PC-3 (cell line): ENCODE results near the gene CDH26. TPM values are rescaled to one million over a fixed set of nuclear protein-coding genes. Genes with fewer than 3 reads are reported as not detected.

Source experiments
- ATAC-seq: fragments of 200-7000 bp; cut with Tn5 transposase; 2 replicates; pipeline ENCODE4 v1.9.1; 2020; ENCODE audit warnings: mild to moderate bottlenecking, moderate library complexity
- BruUV-seq: library from RNA; stranded (reverse); fragments of 400-500 nt; replicated peaks from 2 replicates; lab custom pipeline; 2021; lab: Mats Ljungman, UMichigan
- CTCF ChIA-PET: fragments of 300-600 bp; sonication (Branson Sonifier 250); formaldehyde crosslinking; loops from one replicate; lab custom pipeline; 2022; ENCODE audit warnings: antibody characterized with exemption; lab: Charles Lee
- POLR2A ChIA-PET: fragments of 300-600 bp; sonication (Branson Sonifier 250); formaldehyde crosslinking; loops from one replicate; lab custom pipeline; 2022; ENCODE audit warnings: antibody characterized with exemption; ENCODE audit not compliant: unreplicated experiment; lab: Charles Lee
- DNase-seq: peaks from one replicate; pipeline ENCODE4 v3.0.0-alpha.2; 2015
- H2AFZ ChIP-seq: fragments of 300-600 bp; sonication (generic); 2 replicates; pipeline ENCODE4 v1.6.0; 2016; ENCODE audit warnings: antibody characterized with exemption, low read length
- H3F3A ChIP-seq: fragments of 300-600 bp; sonication (generic); one replicate; pipeline ENCODE4 v1.6.0; 2017; ENCODE audit warnings: antibody characterized with exemption, low read length, control low read depth, mild to moderate bottlenecking; ENCODE audit not compliant: unreplicated experiment
- H3K27ac ChIP-seq: fragments of 300-600 bp; sonication (generic); 2 replicates; pipeline ENCODE4 v1.5.1; 2016; ENCODE audit warnings: mild to moderate bottlenecking, low read length
- H3K27me3 ChIP-seq: fragments of 300-600 bp; sonication (generic); 2 replicates; pipeline ENCODE4 v1.6.1; 2016; ENCODE audit warnings: low read length, mixed read lengths
- H3K36me3 ChIP-seq: fragments of 300-600 bp; sonication (generic); 2 replicates; pipeline ENCODE4 v1.6.1; 2016; ENCODE audit warnings: low read depth, mixed run types, low read length, mixed read lengths
- H3K4me1 ChIP-seq: fragments of 300-600 bp; sonication (generic); 2 replicates; pipeline ENCODE4 v1.5.1; 2016; ENCODE audit warnings: low read length; ENCODE audit not compliant: insufficient read depth
- H3K4me2 ChIP-seq: fragments of 300-600 bp; sonication (generic); 2 replicates; pipeline ENCODE4 v1.6.0; 2016; ENCODE audit warnings: low read length
- H3K4me3 ChIP-seq: fragments of 300-600 bp; sonication (generic); 2 replicates; pipeline ENCODE4 v1.5.1; 2016; ENCODE audit warnings: mild to moderate bottlenecking, low read length, mixed read lengths
- H3K79me2 ChIP-seq: fragments of 300-600 bp; sonication (generic); 2 replicates; pipeline ENCODE4 v1.6.1; 2017; ENCODE audit warnings: low read length, mixed read lengths
- H3K9ac ChIP-seq: fragments of 300-600 bp; sonication (generic); 2 replicates; pipeline ENCODE4 v1.6.0; 2016; ENCODE audit warnings: mild to moderate bottlenecking, low read length
- H3K9me2 ChIP-seq: fragments of 300-600 bp; sonication (generic); replicated peaks from 2 replicates; pipeline ENCODE4 v1.6.1; 2016; ENCODE audit warnings: mixed run types, low read length, mixed read lengths
- H3K9me3 ChIP-seq: fragments of 300-600 bp; sonication (generic); 2 replicates; pipeline ENCODE4 v1.6.1; 2016; ENCODE audit warnings: low read length, mixed read lengths
- H4K20me1 ChIP-seq: fragments of 300-600 bp; sonication (generic); 2 replicates; pipeline ENCODE4 v1.6.1; 2016; ENCODE audit warnings: low read length, mixed read lengths
- CTCF ChIP-seq: fragments of 300-600 bp; sonication (generic); conservative IDR thresholded peaks from 2 replicates; pipeline ENCODE4 v1.5.1; 2017; ENCODE audit warnings: antibody characterized with exemption, low read depth, mild to moderate bottlenecking, low read length
- EZH2 ChIP-seq: fragments of 300-600 bp; sonication (generic); IDR thresholded peaks from one replicate; pipeline ENCODE4 v1.6.1; 2017; ENCODE audit warnings: antibody characterized with exemption, mild to moderate bottlenecking, low read length; ENCODE audit not compliant: unreplicated experiment
- EZH2phosphoT487 ChIP-seq: fragments of 300-600 bp; sonication (generic); IDR thresholded peaks from 2 replicates; pipeline ENCODE4 v1.6.1; 2018; ENCODE audit warnings: mild to moderate bottlenecking, antibody characterized with exemption, low read length, borderline replicate concordance
- intact Hi-C: fragments of 100-400 bp; cut with micrococcal nuclease; formaldehyde crosslinking; loops from 2 replicates; pipeline ENCODE4 v1.9.0; 2023
- total RNA-seq: library from RNA; depleted of rRNA; stranded (reverse); fragments of >200 nt; gene quantifications from 2 replicates; pipeline ENCODE4 v1.2.3, GENCODE V29; 2014; rRNA removed

Gene CDH26
- total RNA-seq, 1 experiment from 2014 or later, result 1.2 TPM

DNA sequence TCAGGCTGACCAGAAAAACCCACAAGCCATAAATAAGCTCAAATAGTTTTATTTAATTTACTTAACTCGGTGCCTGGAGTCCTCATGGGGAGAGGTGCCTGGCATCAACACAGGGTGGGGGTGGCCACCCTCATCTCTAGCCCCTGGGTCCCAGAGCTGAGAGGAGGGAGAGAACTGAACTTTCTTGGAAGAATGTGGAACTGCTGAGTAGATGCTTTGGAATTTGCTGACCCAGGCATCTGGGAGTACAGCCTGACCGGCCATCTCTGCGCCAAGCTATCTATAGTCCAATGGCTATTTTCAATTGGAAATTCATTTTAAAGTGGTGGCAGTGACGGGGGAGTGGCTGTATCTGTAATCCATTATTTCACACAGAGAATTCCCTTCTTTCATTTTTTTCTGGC is 104.8 kb downstream of the CDH26 start:
- Histone ChIP-seq H3K36me3 (no peaks in the 10 kb centered on the region), H3K9me3 (no peaks in the 10 kb centered on the region), H3K4me1 (no peaks in the 10 kb centered on the region), H3K79me2 (no peaks in the 10 kb centered on the region), H3K27ac (no peak overlapping the region), H3K4me2 (no peak overlapping the region), H3K9ac (no peak overlapping the region), H3K27me3 (peaks cover 53% of the 10 kb centered on the region), H3F3A (no peaks in the 10 kb centered on the region), H2AFZ (no peak overlapping the region), H3K4me3 (no peak overlapping the region), H3K9me2 (no peaks in the 10 kb centered on the region), H4K20me1 (no peaks in the 10 kb centered on the region)
- TF ChIP-seq EZH2, result no peak
- no peak for TF ChIP-seq EZH2phosphoT487
- no peak for TF ChIP-seq CTCF
- ChIA-PET CTCF (no interaction called here), POLR2A (no interaction called here)
- ATAC-seq, result no peak
- no peak for DNase-seq
- intact Hi-C loops, result no loop called here
- BruUV-seq, result no TSS peak

DNA sequence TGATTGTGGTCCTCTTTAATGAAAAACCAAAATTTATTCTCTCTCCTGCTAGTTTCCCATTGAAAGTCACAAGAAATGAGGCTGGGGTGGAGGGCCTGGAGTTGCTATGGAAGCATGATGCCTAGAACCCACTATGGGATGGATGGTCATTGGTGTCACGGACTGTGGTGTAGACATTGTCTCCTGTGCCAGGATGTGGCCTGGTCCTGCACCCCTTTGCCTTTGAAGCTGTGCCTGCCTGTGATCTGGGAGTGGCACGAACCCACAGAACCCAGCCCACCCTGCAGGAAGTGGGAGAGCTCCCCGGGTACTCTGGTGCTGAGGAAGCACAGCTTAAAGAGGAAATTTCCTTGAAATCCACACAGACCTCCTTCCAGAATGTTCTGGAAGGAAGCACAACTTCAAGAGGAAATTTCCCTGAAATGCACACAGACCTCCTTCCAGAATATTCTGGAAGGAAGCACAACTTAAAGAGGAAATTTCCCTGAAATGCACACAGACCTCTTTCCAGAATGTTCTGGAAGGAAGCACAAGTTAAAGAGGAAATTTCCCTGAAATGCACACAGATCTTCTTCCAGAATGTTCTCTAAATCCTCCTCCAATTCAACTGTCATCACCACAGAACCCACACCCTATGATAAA is 105.6 kb downstream of the CDH26 start:
- no peak for DNase-seq
- Histone ChIP-seq H3K4me1 (no peaks in the 10 kb centered on the region), H3K27ac (no peak overlapping the region), H3K27me3 (peaks cover 61% of the 10 kb centered on the region), H3K4me2 (no peak overlapping the region), H3K36me3 (no peaks in the 10 kb centered on the region), H2AFZ (no peak overlapping the region), H3K9me2 (no peaks in the 10 kb centered on the region), H3K79me2 (no peaks in the 10 kb centered on the region), H3K9ac (no peak overlapping the region), H4K20me1 (no peaks in the 10 kb centered on the region), H3K4me3 (no peak overlapping the region), H3F3A (no peaks in the 10 kb centered on the region), H3K9me3 (no peaks in the 10 kb centered on the region)
- no peak for TF ChIP-seq CTCF
- TF ChIP-seq EZH2phosphoT487, result no peak
- no peak for TF ChIP-seq EZH2
- intact Hi-C loops, result no loop called here
- no TSS peak for BruUV-seq
- ChIA-PET POLR2A (no interaction called here), CTCF (no interaction called here)
- no peak for ATAC-seq

Other genes starting within 250 kb of the CDH26 start
- gene SYCP2, start 24.8 kb upstream of the CDH26 start, total RNA-seq, result 0.86 and 1.8 TPM in 2 replicates
- gene PPP1R3D, start 18.1 kb upstream of the CDH26 start, total RNA-seq, result 5.6 and 6.3 TPM in 2 replicates
- 6.3 and 7.2 TPM in 2 replicates for gene FAM217B, start 18.0 kb upstream of the CDH26 start, total RNA-seq